Measurements from ENCODE around the gene EHMT2.

- TF ChIP-seq CTCF (IDR thresholded peaks at IDR 0.05) = no peak
- TF ChIP-seq POLR2A (IDR thresholded peaks at IDR 0.05) = no peak
Observed at GRCh38 chr6:31930962-31931361, 33.5 kb upstream of the EHMT2 start.
